Measurements from ENCODE around the gene H1-8.

H1-8 gene

GRCh38 chr3:129524081-129524480 is 18.9 kb upstream of the H1-8 start (continued):
- TF ChIP-seq ZNF449 (tag by site-specific recombination; IDR thresholded peaks at IDR 0.05) (no peak), ZNF530 (tag by site-specific recombination; IDR thresholded peaks at IDR 0.05; ENCODE audit: low read depth) (no peak), RBAK (tag by site-specific recombination; IDR thresholded peaks at IDR 0.05) (no peak), OSR2 (tag by site-specific recombination; IDR thresholded peaks at IDR 0.05) (no peak), ZNF366 (tag by site-specific recombination; conservative IDR thresholded peaks at IDR 0.05) (no peak), ZNF140 (tag by site-specific recombination; IDR thresholded peaks at IDR 0.05) (no peak), ZNF26 (tag by site-specific recombination; IDR thresholded peaks at IDR 0.05) (no peak), ZBTB48 (tag by site-specific recombination; IDR thresholded peaks at IDR 0.05) (no peak)

- Histone ChIP-seq H3K27ac (ENCODE audit: extremely low read depth, low read depth, low read length) (no peak overlapping the region), H3K36me3 (ENCODE audit: control insufficient read depth in 2 of 2, insufficient read depth in 1 of 2, low read length in 2 of 2) (no peaks in the 10 kb centered on the region), H3K9me3 (ENCODE audit: control insufficient read depth, insufficient read depth, low read depth, low read length) (no peaks in the 10 kb centered on the region), H3K4me3 (ENCODE audit: low read depth, low read length) (no peak overlapping the region), H3K4me1 (ENCODE audit: control insufficient read depth, insufficient read depth, low read length) (no peaks in the 10 kb centered on the region)
- ChIA-PET CTCF (no interaction called here), POLR2A (no interaction called here)
- no peak for TF ChIP-seq ZBTB8A (tag by site-specific recombination; IDR thresholded peaks at IDR 0.05)
These were observed 17.5 kb upstream of the H1-8 start for GRCh38 chr3:129525341-129525968.

- TF ChIP-seq OVOL3 (tag by site-specific recombination; IDR thresholded peaks at IDR 0.05) (no peak), ZNF335 (tag by site-specific recombination; conservative IDR thresholded peaks at IDR 0.05) (0 out of 2 replicates have a peak, but pooled peaks have one; percentile 24), ZNF362 (tag by site-specific recombination; IDR thresholded peaks at IDR 0.05) (no peak), ZNF785 (tag by site-specific recombination; IDR thresholded peaks at IDR 0.05) (no peak), ZIC2 (tag by site-specific recombination; IDR thresholded peaks at IDR 0.05) (peak; percentile 74), ZNF623 (tag by site-specific recombination; IDR thresholded peaks at IDR 0.05) (no peak), GFI1B (tag by site-specific recombination; IDR thresholded peaks at IDR 0.05) (no peak), SP3 (tag by site-specific recombination; IDR thresholded peaks at IDR 0.05) (no peak), ZBTB1 (tag by site-specific recombination; IDR thresholded peaks at IDR 0.05) (no peak), PRDM6 (tag by site-specific recombination; IDR thresholded peaks at IDR 0.05) (no peak), ZNF426 (tag by site-specific recombination; IDR thresholded peaks at IDR 0.05) (no peak), ZNF768 (tag by site-specific recombination; IDR thresholded peaks at IDR 0.05) (no peak), ZBTB8A (tag by site-specific recombination; IDR thresholded peaks at IDR 0.05) (no peak)
- H3K9me3 ChIP-seq (ENCODE audit: control insufficient read depth, insufficient read depth, low read depth, low read length) = no peaks in the 10 kb centered on the region
These were observed 16.7 kb upstream of the H1-8 start for GRCh38 chr3:129526121-129526900.

More at GRCh38 chr3:129526121-129526900, 16.7 kb upstream of the H1-8 start:
- no peak overlapping the region for H3K4me3 ChIP-seq (ENCODE audit: low read depth, low read length)
- no peaks in the 10 kb centered on the region for H3K36me3 ChIP-seq (ENCODE audit: control insufficient read depth in 2 of 2, insufficient read depth in 1 of 2, low read length in 2 of 2)
- H3K4me1 ChIP-seq (ENCODE audit: control insufficient read depth, insufficient read depth, low read length) = no peaks in the 10 kb centered on the region
- POLR2A ChIA-PET = interaction anchor here (0.6 kb wide), 1 partner anchor 51 kb away, joined by 3 read pairs; no protein-coding TSS in a partner anchor
- CTCF ChIA-PET = interaction anchor here (0.9 kb wide), 1 partner anchor 15 kb away, joined by 3 read pairs; no protein-coding TSS in a partner anchor
- H3K27ac ChIP-seq (ENCODE audit: extremely low read depth, low read depth, low read length) = no peak overlapping the region
